Smooth muscle cell of the brain vasculature (primary cell): ENCODE measurements around the gene ZNF688.
A peak's percentile ranks its signal among the peaks of the same experiment; 100 is the strongest.
"Not testable (repeated sequence)": the region's sequence is repeated elsewhere in the genome, so short reads cannot be mapped to it uniquely, and the experiment has no call there.

Experiments used
- DNase-seq: peaks from one replicate; pipeline ENCODE4 v3.0.0-alpha.2; 2012; ENCODE audit warnings: low read depth, low spot score

ZNF688 gene

GRCh38 chr16:30557707-30557956 lies 13.9 kb downstream of the ZNF688 start:
- DNase-seq, result no peak

GRCh38 chr16:30556125-30556473 lies 15.4 kb downstream of the ZNF688 start:
- no peak for DNase-seq

GRCh38 chr16:30555315-30556124 lies 16.0 kb downstream of the ZNF688 start:
- DNase-seq, result no peak

- DNase-seq, result no peak
Measured at GRCh38 chr16:30554557-30555314, 16.8 kb downstream of the ZNF688 start.

- DNase-seq, result no peak
Measured at GRCh38 chr16:30553393-30553899, 18.1 kb downstream of the ZNF688 start.

- DNase-seq, result no peak
Measured at GRCh38 chr16:30552956-30553355, 18.6 kb downstream of the ZNF688 start.

GRCh38 chr16:30551781-30552180 lies 19.7 kb downstream of the ZNF688 start:
- DNase-seq, result no peak

GRCh38 chr16:30548416-30549253 lies 22.9 kb downstream of the ZNF688 start:
- no peak for DNase-seq

- DNase-seq, result no peak
Measured at GRCh38 chr16:30546115-30546514, 25.4 kb downstream of the ZNF688 start.

GRCh38 chr16:30543067-30543466 lies 28.4 kb downstream of the ZNF688 start:
- DNase-seq, result no peak

- DNase-seq, result peak; percentile 55
Measured at GRCh38 chr16:30541502-30542329, 29.8 kb downstream of the ZNF688 start.

- not testable (repeated sequence) for DNase-seq
Measured at GRCh38 chr16:30540916-30541464, 30.5 kb downstream of the ZNF688 start.

- DNase-seq, result not testable (repeated sequence)
Measured at GRCh38 chr16:30539986-30540526, 31.5 kb downstream of the ZNF688 start.

- no peak for DNase-seq
Measured at GRCh38 chr16:30539000-30539964, 32.2 kb downstream of the ZNF688 start.

- DNase-seq, result not testable (repeated sequence)
Measured at GRCh38 chr16:30536391-30537024, 35.0 kb downstream of the ZNF688 start.

- DNase-seq, result no peak
Measured at GRCh38 chr16:30535777-30536190, 35.7 kb downstream of the ZNF688 start.

- no peak for DNase-seq
Measured at GRCh38 chr16:30535106-30535776, 36.3 kb downstream of the ZNF688 start.

- no peak for DNase-seq
Measured at GRCh38 chr16:30534368-30535105, 37.0 kb downstream of the ZNF688 start, which contains the start of gene ZNF747. Gene ZNF747 (minus strand): TSS chr16:30534858. CDS start chr16:30534679, 179 bp downstream.
